HepG2 (cell line): ENCODE measurements around the gene OR2T27. TPM values are rescaled to one million over a fixed set of nuclear protein-coding genes. Genes with fewer than 3 reads are reported as not detected.

ENCODE experiments used
- ATAC-seq: fragments of 200-7000 bp; cut with Tn5 transposase; 3 replicates; pipeline ENCODE4 v1.9.1; 2020; ENCODE audit warnings: mild to moderate bottlenecking, moderate library complexity
- BruUV-seq: library from RNA; stranded (reverse); fragments of 400-500 nt; replicated peaks from 2 replicates; lab custom pipeline; 2021; lab: Mats Ljungman, UMichigan
- CTCF ChIA-PET: fragments of 300-600 bp; formaldehyde crosslinking; extraction: SDS; loops from one replicate; lab custom pipeline; 2021; ENCODE audit warnings: low total read pairs, inconsistent platforms, low intra/inter-chr PET ratio; lab: Yijun Ruan, JAX
- POLR2A ChIA-PET: fragments of 350-600 bp; sonication (Branson Sonifier 250); formaldehyde crosslinking; loops from one replicate; lab custom pipeline; 2020; ENCODE audit warnings: antibody characterized with exemption, inconsistent platforms; lab: Yijun Ruan, JAX
- DNase-seq: peaks from one replicate; pipeline ENCODE4 v3.0.0-alpha.2; 2015; ENCODE audit warnings: low spot score
- FAIRE-seq: peaks from 3 replicates; lab custom pipeline; 2011; peaks lifted over from hg19 to GRCh38; lab: Jason Lieb, UNC
- H2AFZ ChIP-seq: one replicate; pipeline ENCODE4 v1.6.1; 2011; ENCODE audit warnings: low read length, inconsistent platforms
- H3K27ac ChIP-seq: fragments of 300-600 bp; 3 replicates; pipeline ENCODE4 v1.8.0; 2011; ENCODE audit warnings: mixed run types, mild to moderate bottlenecking, mixed read lengths, low read length, inconsistent platforms; ENCODE audit not compliant: insufficient read depth; ENCODE audit errors: extremely low read length
- H3K27me3 ChIP-seq, 2 experiments: fragments of 200-600 bp in 1 of 2; 2 replicates in 1 of 2; 3 replicates in 1 of 2; pipeline versions ENCODE4 v1.6.0 to v1.8.0; 2011; ENCODE audit warnings: low read length in 2 of 2, mild to moderate bottlenecking in 2 of 2, moderate library complexity in 2 of 2, inconsistent platforms in 1 of 2; ENCODE audit not compliant: insufficient read depth in 2 of 2, control insufficient read depth in 1 of 2
- H3K36me3 ChIP-seq, 2 experiments: fragments of 200-600 bp in 1 of 2; replicated peaks in 1 of 2; 2 replicates in 1 of 2; 3 replicates in 1 of 2; pipeline versions ENCODE4 v1.5.1 to v1.8.0; 2011; ENCODE audit warnings: low read length in 2 of 2, inconsistent platforms in 1 of 2; ENCODE audit not compliant: insufficient read depth in 2 of 2, control insufficient read depth in 1 of 2
- H3K4me1 ChIP-seq: 2 replicates; pipeline ENCODE4 v1.5.1; 2012; ENCODE audit warnings: low read length, inconsistent platforms; ENCODE audit not compliant: insufficient read depth
- H3K4me2 ChIP-seq: 2 replicates; pipeline ENCODE4 v1.6.0; 2011; ENCODE audit warnings: low read depth, low read length, inconsistent platforms
- H3K4me3 ChIP-seq, 3 experiments: fragments of 200-600 bp in 1 of 3; sonication (generic), shearing (Covaris generic) in 1 of 3; replicated peaks in 1 of 3; 2 replicates each; pipeline ENCODE4 v1.5.1; 2011 to 2016; ENCODE audit warnings: low read length in 3 of 3, inconsistent platforms in 2 of 3, low read depth in 2 of 3, mild to moderate bottlenecking in 2 of 3, control low read depth in 1 of 3, mixed read lengths in 1 of 3; ENCODE audit not compliant: insufficient read depth in 1 of 3
- H3K79me2 ChIP-seq: one replicate; pipeline ENCODE4 v1.6.1; 2011; ENCODE audit warnings: low read length, inconsistent platforms; ENCODE audit not compliant: insufficient read depth
- H3K9ac ChIP-seq: 2 replicates; pipeline ENCODE4 v1.6.0; 2011; ENCODE audit warnings: mild to moderate bottlenecking, low read depth, low read length, inconsistent platforms; ENCODE audit not compliant: insufficient read depth
- H3K9me3 ChIP-seq: 2 replicates; pipeline ENCODE4 v1.5.1; 2012; ENCODE audit warnings: mild to moderate bottlenecking, low read length
- H4K20me1 ChIP-seq: 2 replicates; pipeline ENCODE4 v1.6.0; 2011; ENCODE audit warnings: inconsistent platforms, mild to moderate bottlenecking, low read length, moderate library complexity; ENCODE audit not compliant: insufficient read depth
- ATF4 ChIP-seq, 2 experiments: fragments of 450-650 bp in 1 of 2; sonication (generic) in 1 of 2; formaldehyde crosslinking; IDR thresholded peaks; 2 replicates each; pipeline versions ENCODE4 v1.5.0 to v1.8.0; 2020 to 2022; ENCODE audit warnings: mild to moderate bottlenecking in 1 of 2, missing genetic modification reagents in 1 of 2
- HOXD1 ChIP-seq: sonication (generic); formaldehyde crosslinking; IDR thresholded peaks from 2 replicates; pipeline ENCODE4 v1.5.0; 2020; ENCODE audit warnings: missing genetic modification reagents
- MAZ ChIP-seq, 2 experiments: sonication (generic) in 1 of 2; formaldehyde crosslinking in 1 of 2; IDR thresholded peaks; 2 replicates each; pipeline versions ENCODE4 v1.5.0 to v1.6.1; 2012 to 2020; ENCODE audit warnings: low read depth in 2 of 2, mild to moderate bottlenecking in 2 of 2, borderline replicate concordance in 1 of 2, improper control_type of control experiment in 1 of 2, low read length in 1 of 2, missing genetic modification reagents in 1 of 2, moderate library complexity in 1 of 2
- NPAS2 ChIP-seq: sonication (generic); formaldehyde crosslinking; IDR thresholded peaks from 2 replicates; pipeline ENCODE4 v1.8.0; 2022; ENCODE audit warnings: mild to moderate bottlenecking, missing genetic modification reagents, borderline replicate concordance
- PHB2 ChIP-seq: fragments of 450-650 bp; IDR thresholded peaks from 2 replicates; pipeline ENCODE4 v1.6.1; 2018; ENCODE audit not compliant: partially characterized antibody
- PHF21A ChIP-seq: sonication (generic); formaldehyde crosslinking; IDR thresholded peaks from 2 replicates; pipeline ENCODE4 v1.5.0; 2020; ENCODE audit warnings: mild to moderate bottlenecking, missing genetic modification reagents
- SOX13 ChIP-seq, 3 experiments: fragments of 450-650 bp in 1 of 3; sonication (generic) in 1 of 3; formaldehyde crosslinking in 1 of 3; IDR thresholded peaks in 2 of 3; conservative IDR thresholded peaks in 1 of 3; 2 replicates each; pipeline versions ENCODE4 v1.5.0 to v1.6.1; 2016 to 2020; ENCODE audit warnings: antibody characterized with exemption in 1 of 3, mild to moderate bottlenecking in 1 of 3, missing compliant biosample characterization in 1 of 3, missing genetic modification reagents in 1 of 3, moderate library complexity in 1 of 3
- SRSF9 ChIP-seq: fragments of 200-400 bp; formaldehyde crosslinking; IDR thresholded peaks from 2 replicates; pipeline ENCODE4 v1.6.1; 2018; ENCODE audit warnings: borderline replicate concordance, mild to moderate bottlenecking, low read depth, low read length; ENCODE audit not compliant: insufficient read depth, poor library complexity, severe bottlenecking
- ZNF264 ChIP-seq: sonication (generic); formaldehyde crosslinking; IDR thresholded peaks from 2 replicates; pipeline ENCODE4 v1.4.0; 2020; ENCODE audit warnings: missing genetic modification reagents
- ZNF589 ChIP-seq: sonication (generic); formaldehyde crosslinking; conservative IDR thresholded peaks from 2 replicates; pipeline ENCODE4 v1.8.0; 2022; ENCODE audit warnings: mild to moderate bottlenecking, moderate library complexity, missing genetic modification reagents
- ZNF614 ChIP-seq: IDR thresholded peaks from 2 replicates; pipeline ENCODE4 v1.6.1; 2018; ENCODE audit warnings: missing biosample characterization, missing genetic modification reagents, inconsistent platforms, borderline replicate concordance
- WGBS: methylation state at CpG from one replicate; pipeline ENCODE4 v1.1.6; 2017; ENCODE audit warnings: low lambda C conversion rate; 5-methylcytosine and 5-hydroxymethylcytosine counted together
- in situ Hi-C: cut with HindIII; loops from 2 replicates; pipeline ENCODE4 v1.10.0; 2017; ENCODE audit warnings: low pct_unique_long_range_greater_than_20kb; ENCODE audit not compliant: extremely low pct_ligation_motif_present
- intact Hi-C: fragments of 100-400 bp; cut with micrococcal nuclease; formaldehyde crosslinking; loops from one replicate; pipeline ENCODE4 v1.10.0; 2022; ENCODE audit not compliant: unreplicated experiment
- polyA plus RNA-seq, 8 experiments: library from polyadenylated mRNA; depleted of rRNA in 3 of 8; stranded (reverse) in 7 of 8; unstranded in 1 of 8; fragments of >200 nt; fragmentation: Illumina TruSeq in 4 of 8; extraction: Trizol in 4 of 8; gene quantifications; 2 replicates each; pipeline versions ENCODE4 v1.2.1 to v1.2.3, GENCODE V29; 2011 to 2016; ENCODE audit warnings: low read depth in 4 of 8, missing spikeins in 1 of 8, mixed read lengths in 1 of 8; ENCODE audit not compliant: insufficient read depth in 1 of 8
- total RNA-seq, 5 experiments: library from RNA; depleted of rRNA; stranded (reverse); fragments of >200 nt; fragmentation: Illumina TruSeq; extraction: Trizol; gene quantifications; 2 replicates each; pipeline ENCODE4 v1.2.3, GENCODE V29; 2016; ENCODE audit warnings: low read depth in 1 of 5
- TF ChIP-seq, protein P1 (sequence below): sonication (generic); formaldehyde crosslinking; IDR thresholded peaks from one replicate; pipeline ENCODE4 v1.5.1; 2020; ENCODE audit warnings: mild to moderate bottlenecking, missing genetic modification reagents; ENCODE audit errors: not compliant biosample characterization

OR2T27 gene
- total and polyA plus RNA-seq, 2 of the 13 experiments (the other 11 are each of a cell fraction or from before 2014, with no cell fraction given), result not detected

- TF ChIP-seq ZNF589 (CRISPR knock-in tag), result no peak
- no peak for TF ChIP-seq PHF21A (CRISPR knock-in tag)
- TF ChIP-seq, protein P1, sequence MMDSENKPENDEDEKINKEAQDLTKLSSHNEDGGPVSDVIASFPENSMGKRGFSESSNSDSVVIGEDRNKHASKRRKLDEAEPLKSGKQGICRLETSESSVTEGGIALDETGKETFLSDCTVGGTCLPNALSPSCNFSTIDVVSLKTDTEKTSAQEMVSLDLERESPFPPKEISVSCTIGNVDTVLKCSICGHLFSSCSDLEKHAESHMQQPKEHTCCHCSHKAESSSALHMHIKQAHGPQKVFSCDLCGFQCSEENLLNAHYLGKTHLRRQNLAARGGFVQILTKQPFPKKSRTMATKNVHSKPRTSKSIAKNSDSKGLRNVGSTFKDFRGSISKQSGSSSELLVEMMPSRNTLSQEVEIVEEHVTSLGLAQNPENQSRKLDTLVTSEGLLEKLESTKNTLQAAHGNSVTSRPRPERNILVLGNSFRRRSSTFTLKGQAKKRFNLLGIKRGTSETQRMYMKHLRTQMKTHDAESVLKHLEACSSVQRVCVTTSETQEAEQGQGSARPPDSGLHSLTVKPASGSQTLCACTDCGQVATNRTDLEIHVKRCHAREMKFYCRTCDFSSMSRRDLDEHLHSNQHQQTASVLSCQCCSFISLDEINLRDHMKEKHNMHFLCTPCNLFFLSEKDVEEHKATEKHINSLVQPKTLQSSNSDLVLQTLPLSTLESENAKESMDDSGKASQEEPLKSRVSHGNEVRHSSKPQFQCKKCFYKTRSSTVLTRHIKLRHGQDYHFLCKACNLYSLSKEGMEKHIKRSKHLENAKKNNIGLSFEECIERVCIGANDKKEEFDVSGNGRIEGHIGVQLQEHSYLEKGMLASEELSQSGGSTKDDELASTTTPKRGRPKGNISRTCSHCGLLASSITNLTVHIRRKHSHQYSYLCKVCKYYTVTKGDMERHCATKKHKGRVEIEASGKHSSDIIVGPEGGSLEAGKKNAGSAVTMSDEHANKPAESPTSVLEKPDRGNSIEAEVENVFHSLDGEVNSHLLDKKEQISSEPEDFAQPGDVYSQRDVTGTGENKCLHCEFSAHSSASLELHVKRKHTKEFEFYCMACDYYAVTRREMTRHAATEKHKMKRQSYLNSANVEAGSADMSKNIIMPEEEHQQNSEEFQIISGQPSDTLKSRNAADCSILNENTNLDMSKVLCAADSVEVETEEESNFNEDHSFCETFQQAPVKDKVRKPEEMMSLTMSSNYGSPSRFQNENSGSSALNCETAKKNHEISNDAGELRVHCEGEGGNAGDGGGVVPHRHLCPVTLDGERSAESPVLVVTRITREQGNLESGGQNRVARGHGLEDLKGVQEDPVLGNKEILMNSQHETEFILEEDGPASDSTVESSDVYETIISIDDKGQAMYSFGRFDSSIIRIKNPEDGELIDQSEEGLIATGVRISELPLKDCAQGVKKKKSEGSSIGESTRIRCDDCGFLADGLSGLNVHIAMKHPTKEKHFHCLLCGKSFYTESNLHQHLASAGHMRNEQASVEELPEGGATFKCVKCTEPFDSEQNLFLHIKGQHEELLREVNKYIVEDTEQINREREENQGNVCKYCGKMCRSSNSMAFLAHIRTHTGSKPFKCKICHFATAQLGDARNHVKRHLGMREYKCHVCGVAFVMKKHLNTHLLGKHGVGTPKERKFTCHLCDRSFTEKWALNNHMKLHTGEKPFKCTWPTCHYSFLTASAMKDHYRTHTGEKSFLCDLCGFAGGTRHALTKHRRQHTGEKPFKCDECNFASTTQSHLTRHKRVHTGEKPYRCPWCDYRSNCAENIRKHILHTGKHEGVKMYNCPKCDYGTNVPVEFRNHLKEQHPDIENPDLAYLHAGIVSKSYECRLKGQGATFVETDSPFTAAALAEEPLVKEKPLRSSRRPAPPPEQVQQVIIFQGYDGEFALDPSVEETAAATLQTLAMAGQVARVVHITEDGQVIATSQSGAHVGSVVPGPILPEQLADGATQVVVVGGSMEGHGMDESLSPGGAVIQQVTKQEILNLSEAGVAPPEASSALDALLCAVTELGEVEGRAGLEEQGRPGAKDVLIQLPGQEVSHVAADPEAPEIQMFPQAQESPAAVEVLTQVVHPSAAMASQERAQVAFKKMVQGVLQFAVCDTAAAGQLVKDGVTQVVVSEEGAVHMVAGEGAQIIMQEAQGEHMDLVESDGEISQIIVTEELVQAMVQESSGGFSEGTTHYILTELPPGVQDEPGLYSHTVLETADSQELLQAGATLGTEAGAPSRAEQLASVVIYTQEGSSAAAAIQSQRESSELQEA, result no peak
- no peak for TF ChIP-seq HOXD1
- TF ChIP-seq ZNF264 (CRISPR knock-in tag), result no peak
Observed at GRCh38 chr1:248625971-248626370, 29.4 kb downstream of the OR2T27 start (continued).

- no TSS peak for BruUV-seq
- Histone ChIP-seq H3K27me3 (no peaks in the 10 kb centered on the region; a peak in 1 of 5 replicates), H3K4me1 (no peaks in the 10 kb centered on the region), H4K20me1 (no peaks in the 10 kb centered on the region), H3K4me3 (no peak overlapping the region), H3K4me2 (no peak overlapping the region), H3K27ac (no peak overlapping the region), H3K9me3 (no peaks in the 10 kb centered on the region), H3K9ac (no peak overlapping the region), H2AFZ (no peak overlapping the region), H3K79me2 (no peaks in the 10 kb centered on the region), H3K36me3 (no peaks in the 10 kb centered on the region)
- CTCF ChIA-PET, result no interaction called here
- no peak for ATAC-seq
- no peak for DNase-seq
- in situ Hi-C loops, result loop anchor here (10.0 kb wide), 1 partner anchor 70 kb away; no protein-coding TSS in a partner anchor
- no peak for FAIRE-seq
- POLR2A ChIA-PET, result no interaction called here
- intact Hi-C loops, result no loop called here
- WGBS, result 21% methylated on average over 4 of the region's 4 CpGs
- TF ChIP-seq MAZ (IDR thresholded peaks at IDR 0.05; ENCODE audit: borderline replicate concordance, low read depth, low read length) (no peak), MAZ (CRISPR knock-in tag; IDR thresholded peaks at IDR 0.05; ENCODE audit: low read depth) (no peak), ZNF614 (CRISPR knock-in tag) (no peak), NPAS2 (CRISPR knock-in tag) (no peak), SOX13 (IDR thresholded peaks at IDR 0.05) (no peak), SOX13 (CRISPR knock-in tag; conservative IDR thresholded peaks at IDR 0.05 in 1 of 2, IDR thresholded peaks at IDR 0.05 in 1 of 2) (no peak), PHB2 (no peak), SRSF9 (no peak), ATF4 (CRISPR knock-in tag; IDR thresholded peaks at IDR 0.05) (no peak)
Observed at GRCh38 chr1:248625166-248625565, 30.2 kb downstream of the OR2T27 start.
